Loucy (cell line): ENCODE measurements around the gene PCMT1.

Experiments
- H2AFZ ChIP-seq: fragments of 200-600 bp; sonication (generic); 2 replicates; pipeline ENCODE4 v1.6.0; 2016; ENCODE audit warnings: antibody characterized with exemption, mild to moderate bottlenecking, low read length, moderate library complexity
- H3F3A ChIP-seq: fragments of 200-600 bp; 2 replicates; pipeline ENCODE4 v1.6.0; 2016; ENCODE audit warnings: antibody characterized with exemption, low read depth, mild to moderate bottlenecking
- H3K27me3 ChIP-seq: fragments of 200-600 bp; sonication (generic); 2 replicates; pipeline ENCODE4 v1.6.1; 2014; ENCODE audit warnings: low read length, mild to moderate bottlenecking; ENCODE audit not compliant: insufficient read depth, poor library complexity, severe bottlenecking
- H3K36me3 ChIP-seq: fragments of 200-600 bp; sonication (generic); 2 replicates; pipeline ENCODE4 v1.6.1; 2016; ENCODE audit warnings: low read length; ENCODE audit not compliant: insufficient read depth
- H3K4me1 ChIP-seq: fragments of 200-600 bp; sonication (generic); 2 replicates; pipeline ENCODE4 v1.5.1; 2014; ENCODE audit warnings: low read length, mild to moderate bottlenecking; ENCODE audit not compliant: insufficient read depth, poor library complexity, severe bottlenecking
- H3K4me2 ChIP-seq: fragments of 200-600 bp; sonication (generic); 2 replicates; pipeline ENCODE4 v1.6.0; 2014; ENCODE audit warnings: antibody characterized with exemption, low read length, low read depth, mild to moderate bottlenecking; ENCODE audit not compliant: poor library complexity, severe bottlenecking
- H3K4me3 ChIP-seq: fragments of 200-600 bp; sonication (generic); 2 replicates; pipeline ENCODE4 v1.5.1; 2014; ENCODE audit warnings: low read length, mild to moderate bottlenecking, mixed read lengths; ENCODE audit not compliant: poor library complexity, severe bottlenecking
- H3K79me2 ChIP-seq: fragments of 200-600 bp; sonication (generic); 2 replicates; pipeline ENCODE4 v1.6.1; 2014; ENCODE audit warnings: low read length; ENCODE audit not compliant: insufficient read depth
- H3K9ac ChIP-seq: fragments of 200-600 bp; sonication (generic); 2 replicates; pipeline ENCODE4 v1.6.0; 2014; ENCODE audit warnings: mild to moderate bottlenecking, low read depth, low read length, moderate library complexity; ENCODE audit not compliant: poor library complexity, severe bottlenecking
- H3K9me2 ChIP-seq: fragments of 200-600 bp; sonication (generic); replicated peaks from 2 replicates; pipeline ENCODE4 v1.6.1; 2016; ENCODE audit warnings: low read depth, low read length, mixed read lengths
- H3K9me3 ChIP-seq: fragments of 200-600 bp; sonication (generic); 2 replicates; pipeline ENCODE4 v1.6.1; 2014; ENCODE audit warnings: mild to moderate bottlenecking, antibody characterized with exemption, low read length, low read depth; ENCODE audit not compliant: insufficient read depth
- H4K20me1 ChIP-seq: fragments of 200-600 bp; sonication (generic); 2 replicates; pipeline ENCODE4 v1.6.0; 2014; ENCODE audit warnings: antibody characterized with exemption, low read length, mild to moderate bottlenecking; ENCODE audit not compliant: insufficient read depth, poor library complexity, severe bottlenecking
- EZH2phosphoT487 ChIP-seq: fragments of 200-600 bp; IDR thresholded peaks from 2 replicates; pipeline ENCODE4 v1.6.1; 2018; ENCODE audit warnings: antibody characterized with exemption, mild to moderate bottlenecking, moderate library complexity, borderline replicate concordance
- TF ChIP-seq, protein P1 (sequence below): fragments of 200-600 bp; sonication (generic); conservative IDR thresholded peaks from 2 replicates; pipeline ENCODE4 v1.5.1; 2014; ENCODE audit warnings: mild to moderate bottlenecking, antibody characterized with exemption, low read length

The PCMT1 gene

DNA sequence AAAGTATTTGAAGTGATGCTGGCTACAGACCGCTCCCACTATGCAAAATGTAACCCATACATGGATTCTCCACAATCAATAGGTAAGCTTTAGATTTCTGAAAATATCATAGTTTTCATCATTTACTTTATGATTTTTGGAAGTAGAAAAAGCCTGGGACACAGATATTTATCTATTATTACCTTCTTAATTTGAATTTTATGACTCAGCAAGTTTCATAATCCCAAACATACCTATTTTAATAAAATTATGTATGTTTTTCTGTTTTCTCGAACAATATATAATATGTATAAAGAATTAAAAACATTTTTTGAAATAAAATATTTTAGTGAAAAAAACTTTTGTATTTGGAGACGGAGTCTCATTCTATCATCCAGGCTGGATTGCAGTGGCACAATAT is 21.6 kb downstream of the PCMT1 start:
- Histone ChIP-seq H3K9me3 (peaks cover 5% of the 10 kb centered on the region), H3F3A (no peaks in the 10 kb centered on the region), H2AFZ (no peak overlapping the region), H4K20me1 (peaks cover 8% of the 10 kb centered on the region), H3K9me2 (no peaks in the 10 kb centered on the region), H3K4me2 (no peak overlapping the region), H3K9ac (no peak overlapping the region), H3K79me2 (peaks cover 49% of the 10 kb centered on the region), H3K36me3 (peaks cover 62% of the 10 kb centered on the region), H3K27me3 (no peaks in the 10 kb centered on the region), H3K4me1 (no peaks in the 10 kb centered on the region), H3K4me3 (no peak overlapping the region)
- TF ChIP-seq EZH2phosphoT487, result no peak
- TF ChIP-seq, protein P1, sequence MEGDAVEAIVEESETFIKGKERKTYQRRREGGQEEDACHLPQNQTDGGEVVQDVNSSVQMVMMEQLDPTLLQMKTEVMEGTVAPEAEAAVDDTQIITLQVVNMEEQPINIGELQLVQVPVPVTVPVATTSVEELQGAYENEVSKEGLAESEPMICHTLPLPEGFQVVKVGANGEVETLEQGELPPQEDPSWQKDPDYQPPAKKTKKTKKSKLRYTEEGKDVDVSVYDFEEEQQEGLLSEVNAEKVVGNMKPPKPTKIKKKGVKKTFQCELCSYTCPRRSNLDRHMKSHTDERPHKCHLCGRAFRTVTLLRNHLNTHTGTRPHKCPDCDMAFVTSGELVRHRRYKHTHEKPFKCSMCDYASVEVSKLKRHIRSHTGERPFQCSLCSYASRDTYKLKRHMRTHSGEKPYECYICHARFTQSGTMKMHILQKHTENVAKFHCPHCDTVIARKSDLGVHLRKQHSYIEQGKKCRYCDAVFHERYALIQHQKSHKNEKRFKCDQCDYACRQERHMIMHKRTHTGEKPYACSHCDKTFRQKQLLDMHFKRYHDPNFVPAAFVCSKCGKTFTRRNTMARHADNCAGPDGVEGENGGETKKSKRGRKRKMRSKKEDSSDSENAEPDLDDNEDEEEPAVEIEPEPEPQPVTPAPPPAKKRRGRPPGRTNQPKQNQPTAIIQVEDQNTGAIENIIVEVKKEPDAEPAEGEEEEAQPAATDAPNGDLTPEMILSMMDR, result no peak

DNA sequence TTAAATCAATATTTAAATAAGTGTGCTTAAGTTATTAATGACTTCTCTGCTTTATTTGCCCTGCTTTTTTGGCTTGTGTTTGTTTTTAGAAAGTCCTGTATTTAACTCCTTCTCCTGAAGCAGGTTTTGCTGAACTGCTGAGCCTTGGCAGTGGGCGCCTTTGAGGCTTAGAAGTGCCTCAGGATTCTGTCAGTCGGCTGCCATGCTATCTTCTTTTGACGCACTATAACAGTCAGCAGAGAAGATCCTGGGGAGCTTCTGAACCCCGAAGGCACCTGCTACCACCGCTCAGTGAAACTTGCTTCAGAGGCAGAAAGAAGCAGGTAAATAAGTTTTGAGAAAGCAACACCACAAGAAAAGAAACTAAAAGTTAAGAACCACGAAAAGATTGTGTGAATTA is 22.4 kb downstream of the PCMT1 start:
- Histone ChIP-seq H2AFZ (no peak overlapping the region), H3K4me3 (no peak overlapping the region), H3F3A (no peaks in the 10 kb centered on the region), H4K20me1 (peaks cover 5% of the 10 kb centered on the region), H3K9me3 (no peaks in the 10 kb centered on the region), H3K79me2 (peaks cover 42% of the 10 kb centered on the region), H3K27me3 (no peaks in the 10 kb centered on the region), H3K4me2 (no peak overlapping the region), H3K4me1 (no peaks in the 10 kb centered on the region), H3K36me3 (peaks cover 61% of the 10 kb centered on the region; the same call in 1 of the 2 replicates), H3K9me2 (no peaks in the 10 kb centered on the region), H3K9ac (no peak overlapping the region)
- no peak for TF ChIP-seq EZH2phosphoT487
- TF ChIP-seq, protein P1, result no peak

DNA sequence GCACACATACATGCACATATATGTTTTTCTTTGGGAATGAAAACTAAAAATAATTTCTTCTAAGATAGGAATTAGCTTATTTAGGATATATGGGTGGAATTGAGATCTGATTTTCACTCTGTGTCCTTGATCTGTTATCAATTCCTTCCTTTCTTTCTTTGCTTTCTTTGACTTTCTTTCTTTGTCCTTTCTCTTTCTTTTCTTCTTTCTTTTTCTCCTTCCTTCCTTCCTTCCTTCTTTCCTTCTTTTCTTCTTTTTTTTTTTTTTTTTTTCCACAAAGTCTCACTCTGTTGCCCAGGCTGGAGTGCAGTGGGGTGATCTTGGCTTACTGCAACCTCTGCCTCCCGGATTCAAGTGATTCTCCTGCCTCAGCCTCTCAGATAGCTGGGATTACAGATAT is 28.1 kb downstream of the PCMT1 start:
- H3K36me3 ChIP-seq, result peaks cover 72% of the 10 kb centered on the region
- H3K79me2 ChIP-seq, result peaks cover 13% of the 10 kb centered on the region
- no peaks in the 10 kb centered on the region for H3F3A ChIP-seq

More for the DNA sequence above, 28.1 kb downstream of the PCMT1 start:
- Histone ChIP-seq H3K9ac (no peak overlapping the region), H3K4me2 (no peak overlapping the region), H3K9me2 (no peaks in the 10 kb centered on the region), H3K4me1 (no peaks in the 10 kb centered on the region), H3K9me3 (no peaks in the 10 kb centered on the region), H2AFZ (no peak overlapping the region), H3K4me3 (no peak overlapping the region), H3K27me3 (no peaks in the 10 kb centered on the region), H4K20me1 (peaks cover 4% of the 10 kb centered on the region)
- TF ChIP-seq, protein P1, result no peak
- TF ChIP-seq EZH2phosphoT487, result no peak
